Activated CD4-positive, alpha-beta memory T cell treated with anti-CD3 and anti-CD28 coated beads for 36 hours (primary cell): ENCODE measurements around the gene SIK2. TPM values are rescaled to one million over a fixed set of nuclear protein-coding genes. Genes with fewer than 3 reads are reported as not detected.

Experiments
- CTCF ChIA-PET: fragments of 350-600 bp; sonication (Branson Sonifier 250); formaldehyde crosslinking; loops from one replicate; lab custom pipeline; 2021; ENCODE audit warnings: antibody characterized with exemption, inconsistent platforms; lab: Charles Lee
- POLR2A ChIA-PET: fragments of 350-600 bp; sonication (Branson Sonifier 250); formaldehyde crosslinking; loops from one replicate; lab custom pipeline; 2021; ENCODE audit warnings: antibody characterized with exemption; lab: Charles Lee
- DNase-seq: peaks from one replicate; pipeline ENCODE4 v3.0.0-alpha.2; 2020
- H3K27ac Mint-ChIP-seq: one replicate; pipeline ENCODE4 v1.8.0; 2021; ENCODE audit warnings: mixed read lengths
- H3K27me3 Mint-ChIP-seq: one replicate; pipeline ENCODE4 v1.8.0; 2021; ENCODE audit warnings: mixed read lengths
- H3K36me3 Mint-ChIP-seq: one replicate; pipeline ENCODE4 v1.8.0; 2021; ENCODE audit warnings: mixed read lengths
- H3K4me1 Mint-ChIP-seq: one replicate; pipeline ENCODE4 v1.8.0; 2021; ENCODE audit warnings: low read depth, mixed read lengths
- H3K4me3 Mint-ChIP-seq: one replicate; pipeline ENCODE4 v1.8.0; 2021; ENCODE audit warnings: mild to moderate bottlenecking, mixed read lengths
- H3K9me3 Mint-ChIP-seq: one replicate; pipeline ENCODE4 v1.8.0; 2021; ENCODE audit warnings: mixed read lengths
- intact Hi-C: fragments of 100-400 bp; cut with micrococcal nuclease; formaldehyde crosslinking; loops from one replicate; pipeline ENCODE4 v1.15.1; 2023
- total RNA-seq, 2 experiments: library from RNA; stranded (reverse); gene quantifications; one replicate each; pipeline ENCODE4 v1.2.3, GENCODE V29; 2021

Gene SIK2
- total RNA-seq, 2 experiments from 2014 or later: 4.6 to 6.2 TPM

DNA sequence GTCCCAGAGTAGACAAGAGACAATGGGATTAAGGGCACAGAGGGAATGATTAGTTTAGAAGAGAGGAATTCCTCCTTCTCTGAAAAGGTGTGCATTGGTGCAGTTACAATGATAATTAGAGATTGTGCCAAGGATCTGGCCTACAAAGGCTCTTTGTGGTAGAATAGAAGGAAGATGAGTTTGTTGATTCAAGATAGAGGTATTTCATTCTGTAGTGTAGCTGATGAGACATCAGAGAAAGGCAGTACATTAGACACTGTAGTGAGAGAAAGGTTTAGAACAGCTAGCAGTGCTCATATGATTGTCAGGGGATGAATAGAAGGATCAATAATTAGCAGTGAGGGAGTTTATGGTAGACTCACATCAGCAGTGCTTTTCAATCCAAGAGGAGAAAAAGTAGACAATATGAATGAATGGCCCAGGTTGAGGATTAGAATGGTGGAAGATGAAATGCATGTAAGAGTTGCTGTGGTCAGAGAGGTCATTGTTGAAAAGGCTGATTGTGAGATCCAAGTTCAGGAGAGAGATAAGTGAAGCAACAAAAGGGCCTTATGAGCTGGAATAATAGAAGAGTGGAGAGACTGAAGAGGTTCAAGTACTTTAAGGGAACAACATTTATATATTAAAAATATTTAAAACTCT is 28.9 kb downstream of the SIK2 start:
- CTCF ChIA-PET: interaction anchor here (2.1 kb wide), 1 partner anchor 27 kb away, joined by 10 read pairs; no protein-coding TSS in a partner anchor
- H3K36me3 Mint-ChIP-seq: peaks cover 3% of the 10 kb centered on the region
- intact Hi-C loops: no loop called here
- peaks cover 20% of the 10 kb centered on the region for H3K4me1 Mint-ChIP-seq
- H3K27me3 Mint-ChIP-seq: no peaks in the 10 kb centered on the region
- H3K27ac Mint-ChIP-seq: no peak overlapping the region
- H3K9me3 Mint-ChIP-seq: no peaks in the 10 kb centered on the region
- no peak overlapping the region for H3K4me3 Mint-ChIP-seq
- DNase-seq: no peak
- POLR2A ChIA-PET: interaction anchor here (0.6 kb wide), 1 partner anchor 477 kb away, joined by 5 read pairs; no protein-coding TSS in a partner anchor

GRCh38 chr11:111631666-111632039 is 29.4 kb downstream of the SIK2 start:
- no peak overlapping the region for H3K27ac Mint-ChIP-seq
- DNase-seq: no peak
- H3K27me3 Mint-ChIP-seq: no peaks in the 10 kb centered on the region
- H3K4me3 Mint-ChIP-seq: no peak overlapping the region
- no peaks in the 10 kb centered on the region for H3K9me3 Mint-ChIP-seq
- CTCF ChIA-PET: interaction anchor here (2.1 kb wide), 1 partner anchor 27 kb away, joined by 10 read pairs; no protein-coding TSS in a partner anchor
- intact Hi-C loops: no loop called here
- POLR2A ChIA-PET: no interaction called here
- H3K36me3 Mint-ChIP-seq: peaks cover 3% of the 10 kb centered on the region
- peaks cover 20% of the 10 kb centered on the region for H3K4me1 Mint-ChIP-seq

- no peaks in the 10 kb centered on the region for H3K27me3 Mint-ChIP-seq
- DNase-seq: no peak
- H3K4me1 Mint-ChIP-seq: peaks cover 21% of the 10 kb centered on the region
- intact Hi-C loops: no loop called here
- POLR2A ChIA-PET: no interaction called here
- H3K27ac Mint-ChIP-seq: no peak overlapping the region
- peaks cover 4% of the 10 kb centered on the region for H3K36me3 Mint-ChIP-seq
- H3K9me3 Mint-ChIP-seq: no peaks in the 10 kb centered on the region
- CTCF ChIA-PET: no interaction called here
- H3K4me3 Mint-ChIP-seq: no peak overlapping the region
Measured at GRCh38 chr11:111632516-111633220, 30.4 kb downstream of the SIK2 start.

DNA sequence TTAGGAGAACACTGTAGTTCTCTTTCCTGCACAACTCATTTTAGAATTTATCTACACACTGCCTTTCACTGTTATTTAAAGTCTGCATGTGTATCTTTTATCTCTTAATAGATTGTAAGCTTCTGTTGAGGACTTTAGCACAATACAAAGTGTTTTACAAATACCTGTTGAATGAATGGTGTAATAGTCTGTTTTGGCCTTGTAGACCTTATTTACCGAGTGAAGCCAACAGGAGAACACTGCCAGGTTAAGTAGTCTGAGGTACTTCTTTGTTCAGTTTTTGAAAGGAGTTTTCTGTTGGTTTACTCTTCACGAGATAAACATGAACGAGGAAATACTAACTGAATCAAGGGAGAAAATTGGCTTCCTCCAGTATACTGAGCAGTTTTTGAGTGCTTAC is 31.0 kb downstream of the SIK2 start:
- Mint-ChIP-seq H3K27ac (no peak overlapping the region), H3K4me3 (no peak overlapping the region), H3K27me3 (no peaks in the 10 kb centered on the region), H3K4me1 (peaks cover 26% of the 10 kb centered on the region), H3K9me3 (no peaks in the 10 kb centered on the region), H3K36me3 (peaks cover 7% of the 10 kb centered on the region)
- intact Hi-C loops: no loop called here
- no peak for DNase-seq
- POLR2A ChIA-PET: no interaction called here
- CTCF ChIA-PET: no interaction called here

DNA sequence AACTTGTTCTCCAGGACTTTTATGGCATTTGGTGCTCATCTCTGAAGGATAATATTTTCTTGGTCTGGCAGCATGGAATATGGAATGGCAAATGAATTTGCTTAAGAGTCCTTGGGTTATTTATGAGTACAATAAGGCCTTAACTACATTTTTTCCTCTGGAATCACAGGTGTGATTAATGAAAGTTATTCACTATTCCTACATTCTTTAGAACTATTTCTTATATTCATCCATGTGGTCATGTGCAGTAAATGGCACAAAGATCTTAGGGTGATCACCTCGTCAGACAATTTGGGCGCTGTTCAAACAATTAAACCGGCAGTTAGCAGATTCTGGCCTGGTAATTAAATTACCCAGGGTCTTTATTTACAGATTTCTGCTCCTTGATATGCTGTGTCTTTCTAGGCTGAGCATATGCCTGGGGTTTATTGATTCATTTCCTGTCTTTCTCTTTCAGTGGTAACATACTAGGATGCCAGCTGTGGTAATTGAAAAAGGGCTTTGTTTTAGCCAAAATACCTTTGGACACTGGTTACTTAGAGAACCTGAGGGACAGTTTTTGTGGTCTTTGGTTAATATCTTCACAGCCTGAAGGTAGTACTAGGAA is 31.6 kb downstream of the SIK2 start:
- no peak overlapping the region for H3K4me3 Mint-ChIP-seq
- peaks cover 26% of the 10 kb centered on the region for H3K4me1 Mint-ChIP-seq
- CTCF ChIA-PET: no interaction called here
- DNase-seq: no peak
- POLR2A ChIA-PET: no interaction called here
- H3K36me3 Mint-ChIP-seq: peaks cover 6% of the 10 kb centered on the region
- no peak overlapping the region for H3K27ac Mint-ChIP-seq
- H3K27me3 Mint-ChIP-seq: no peaks in the 10 kb centered on the region
- H3K9me3 Mint-ChIP-seq: no peaks in the 10 kb centered on the region
- intact Hi-C loops: no loop called here

GRCh38 chr11:111634981-111635705 is 32.9 kb downstream of the SIK2 start:
- Mint-ChIP-seq H3K4me3 (no peak overlapping the region), H3K9me3 (no peaks in the 10 kb centered on the region), H3K27me3 (no peaks in the 10 kb centered on the region), H3K27ac (no peak overlapping the region), H3K4me1 (peaks cover 25% of the 10 kb centered on the region), H3K36me3 (peaks cover 6% of the 10 kb centered on the region)
- POLR2A ChIA-PET: no interaction called here
- DNase-seq: no peak
- CTCF ChIA-PET: interaction anchor here (1.0 kb wide), 1 partner anchor 31 kb away, joined by 5 read pairs; no protein-coding TSS in a partner anchor
- intact Hi-C loops: no loop called here

DNA sequence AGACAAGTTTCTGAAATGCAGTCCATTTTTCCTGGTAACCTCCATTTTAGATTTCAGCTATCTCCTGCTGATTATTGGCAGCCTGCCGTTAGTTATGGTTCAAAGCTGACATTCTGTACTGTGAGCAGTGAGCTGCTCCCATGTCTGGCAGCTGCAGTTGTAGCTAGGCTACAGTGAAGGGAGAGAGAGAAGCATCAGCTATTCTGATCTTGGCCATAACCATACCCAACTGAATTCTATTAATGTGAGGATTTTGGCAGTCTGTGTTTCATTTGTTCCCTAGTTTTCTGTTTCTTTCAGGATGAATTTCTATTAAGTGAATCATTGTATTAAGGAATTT is 33.4 kb downstream of the SIK2 start:
- peaks cover 6% of the 10 kb centered on the region for H3K36me3 Mint-ChIP-seq
- peaks cover 25% of the 10 kb centered on the region for H3K4me1 Mint-ChIP-seq
- CTCF ChIA-PET: interaction anchor here (1.0 kb wide), 1 partner anchor 31 kb away, joined by 5 read pairs; no protein-coding TSS in a partner anchor
- POLR2A ChIA-PET: no interaction called here
- DNase-seq: no peak
- H3K27ac Mint-ChIP-seq: no peak overlapping the region
- H3K27me3 Mint-ChIP-seq: no peaks in the 10 kb centered on the region
- intact Hi-C loops: no loop called here
- H3K4me3 Mint-ChIP-seq: no peak overlapping the region
- H3K9me3 Mint-ChIP-seq: no peaks in the 10 kb centered on the region

DNA sequence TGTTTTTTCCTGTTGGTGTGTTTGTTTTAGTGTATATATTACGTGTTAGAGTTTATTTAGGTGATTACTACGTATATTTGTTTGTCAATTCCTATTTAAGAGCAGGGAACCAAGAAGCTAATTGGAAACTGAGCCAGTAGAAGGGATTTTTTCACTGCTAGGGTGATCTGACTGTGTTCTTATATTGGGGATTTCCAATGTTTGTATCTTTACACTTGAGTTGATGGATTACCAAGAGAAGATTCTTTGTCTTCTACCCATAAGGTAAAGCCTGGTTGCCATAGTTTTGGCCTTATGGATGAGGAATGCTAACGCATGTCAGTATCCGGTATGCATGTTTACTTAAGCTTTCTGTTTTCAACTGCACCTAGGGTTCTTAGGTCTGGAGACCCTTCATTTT is 35.6 kb downstream of the SIK2 start:
- Mint-ChIP-seq H3K27ac (no peak overlapping the region), H3K27me3 (no peaks in the 10 kb centered on the region), H3K36me3 (peaks cover 11% of the 10 kb centered on the region), H3K4me1 (peaks cover 25% of the 10 kb centered on the region), H3K4me3 (no peak overlapping the region), H3K9me3 (no peaks in the 10 kb centered on the region)
- intact Hi-C loops: no loop called here
- ChIA-PET CTCF (interaction anchor here (0.8 kb wide), 1 partner anchor 49 kb away, joined by 3 read pairs; no protein-coding TSS in a partner anchor), POLR2A (interaction anchor here (0.6 kb wide), 1 partner anchor 127 kb away, joined by 5 read pairs; no protein-coding TSS in a partner anchor)
- DNase-seq: no peak

DNA sequence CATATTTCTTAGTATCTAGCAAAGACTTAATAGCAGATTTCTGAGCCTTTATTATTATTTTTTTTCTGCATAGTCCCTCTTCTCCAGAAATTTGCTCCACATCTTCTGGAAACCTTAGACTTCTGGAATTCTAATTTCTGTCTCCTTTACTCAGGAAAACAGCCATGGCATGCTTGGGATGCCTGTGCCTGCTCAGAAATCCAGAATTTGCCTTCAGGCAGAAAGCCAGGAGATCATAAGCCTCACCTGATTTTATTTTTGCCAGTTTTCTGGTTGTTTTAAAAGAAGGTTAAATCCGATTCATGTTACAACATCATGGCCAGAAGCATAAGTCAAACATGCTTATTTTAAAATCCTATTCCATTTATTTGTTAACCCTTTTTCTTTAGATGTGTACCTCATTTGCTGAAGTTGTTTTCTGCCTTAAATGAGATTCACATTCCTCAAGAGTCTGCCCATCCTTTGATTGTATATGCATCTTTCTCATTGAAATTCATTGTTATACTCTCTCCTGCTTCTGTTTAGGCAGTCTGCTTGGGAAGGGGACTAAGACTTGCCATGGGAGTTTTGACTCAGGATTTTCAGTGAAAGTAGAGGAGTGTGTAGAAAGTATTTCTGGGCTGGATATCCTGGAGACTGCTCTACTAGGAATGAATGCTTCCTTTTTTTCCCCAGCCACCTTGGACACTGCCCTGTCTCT is 37.1 kb downstream of the SIK2 start:
- peaks cover 16% of the 10 kb centered on the region for H3K4me1 Mint-ChIP-seq
- H3K36me3 Mint-ChIP-seq: peaks cover 13% of the 10 kb centered on the region
- intact Hi-C loops: no loop called here
- no peaks in the 10 kb centered on the region for H3K27me3 Mint-ChIP-seq
- no peak overlapping the region for H3K4me3 Mint-ChIP-seq
- H3K27ac Mint-ChIP-seq: no peak overlapping the region
- no peaks in the 10 kb centered on the region for H3K9me3 Mint-ChIP-seq
- CTCF ChIA-PET: no interaction called here
- DNase-seq: no peak
- POLR2A ChIA-PET: no interaction called here

DNA sequence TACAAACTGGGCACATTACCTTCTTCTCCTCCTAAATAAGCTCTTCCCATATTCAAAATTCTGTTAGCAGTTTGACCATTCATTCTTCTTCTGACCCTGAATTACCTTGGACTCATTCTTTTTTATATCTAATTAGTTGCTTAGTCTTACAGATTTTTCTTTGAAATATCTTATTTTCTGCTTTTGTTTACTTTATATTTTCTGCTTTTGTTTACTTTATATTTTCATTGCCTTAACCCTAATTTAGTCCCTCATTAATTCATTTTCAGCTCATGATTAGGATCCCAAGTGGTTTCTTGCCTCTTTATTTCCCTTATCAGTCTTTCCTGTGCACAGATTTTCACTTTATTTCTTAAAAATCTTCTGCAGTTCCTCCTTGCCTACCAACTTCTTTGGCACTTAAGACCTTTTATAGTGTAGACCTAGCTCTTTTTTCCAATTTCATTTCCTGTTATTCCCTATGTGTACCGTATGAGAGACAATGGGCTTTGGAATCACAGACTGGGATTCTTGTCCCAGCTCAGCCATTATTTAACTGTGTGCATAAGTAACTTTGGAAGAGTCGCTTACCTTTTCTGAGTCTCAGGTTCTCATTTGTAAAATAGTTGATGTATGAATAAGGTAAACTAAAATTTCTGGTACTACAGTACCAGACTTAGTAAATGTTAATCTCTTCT is 39.2 kb downstream of the SIK2 start:
- peaks cover 8% of the 10 kb centered on the region for H3K4me1 Mint-ChIP-seq
- CTCF ChIA-PET: interaction anchor here (1.1 kb wide), 1 partner anchor 58 kb away, joined by 3 read pairs; no protein-coding TSS in a partner anchor
- no peak overlapping the region for H3K4me3 Mint-ChIP-seq
- DNase-seq: no peak
- intact Hi-C loops: no loop called here
- POLR2A ChIA-PET: no interaction called here
- no peaks in the 10 kb centered on the region for H3K27me3 Mint-ChIP-seq
- H3K9me3 Mint-ChIP-seq: no peaks in the 10 kb centered on the region
- H3K36me3 Mint-ChIP-seq: peaks cover 13% of the 10 kb centered on the region
- H3K27ac Mint-ChIP-seq: no peak overlapping the region

- Mint-ChIP-seq H3K27me3 (no peaks in the 10 kb centered on the region), H3K4me3 (no peak overlapping the region), H3K9me3 (no peaks in the 10 kb centered on the region), H3K36me3 (peaks cover 13% of the 10 kb centered on the region), H3K4me1 (peaks cover 8% of the 10 kb centered on the region), H3K27ac (no peak overlapping the region)
- intact Hi-C loops: no loop called here
- CTCF ChIA-PET: no interaction called here
- DNase-seq: no peak
- POLR2A ChIA-PET: no interaction called here
Measured at GRCh38 chr11:111642542-111642941, 40.3 kb downstream of the SIK2 start.
